GM12864 (cell line): ENCODE data around the gene KLK6.

Experiments
- DNase-seq: peaks from one replicate; pipeline ENCODE4 v3.0.0-alpha.2; 2011; ENCODE audit warnings: low read depth
- H3K4me3 ChIP-seq: 2 replicates; pipeline ENCODE4 v1.5.1; 2011; ENCODE audit warnings: mild to moderate bottlenecking, low read depth, low read length, control low read depth
- TF ChIP-seq, protein P1 (sequence below): IDR thresholded peaks from 2 replicates; pipeline ENCODE4 v1.5.1; 2011; ENCODE audit warnings: low read depth, mild to moderate bottlenecking, moderate library complexity, low read length, control low read depth, inconsistent platforms; ENCODE audit errors: missing control alignments

KLK6 gene

DNA sequence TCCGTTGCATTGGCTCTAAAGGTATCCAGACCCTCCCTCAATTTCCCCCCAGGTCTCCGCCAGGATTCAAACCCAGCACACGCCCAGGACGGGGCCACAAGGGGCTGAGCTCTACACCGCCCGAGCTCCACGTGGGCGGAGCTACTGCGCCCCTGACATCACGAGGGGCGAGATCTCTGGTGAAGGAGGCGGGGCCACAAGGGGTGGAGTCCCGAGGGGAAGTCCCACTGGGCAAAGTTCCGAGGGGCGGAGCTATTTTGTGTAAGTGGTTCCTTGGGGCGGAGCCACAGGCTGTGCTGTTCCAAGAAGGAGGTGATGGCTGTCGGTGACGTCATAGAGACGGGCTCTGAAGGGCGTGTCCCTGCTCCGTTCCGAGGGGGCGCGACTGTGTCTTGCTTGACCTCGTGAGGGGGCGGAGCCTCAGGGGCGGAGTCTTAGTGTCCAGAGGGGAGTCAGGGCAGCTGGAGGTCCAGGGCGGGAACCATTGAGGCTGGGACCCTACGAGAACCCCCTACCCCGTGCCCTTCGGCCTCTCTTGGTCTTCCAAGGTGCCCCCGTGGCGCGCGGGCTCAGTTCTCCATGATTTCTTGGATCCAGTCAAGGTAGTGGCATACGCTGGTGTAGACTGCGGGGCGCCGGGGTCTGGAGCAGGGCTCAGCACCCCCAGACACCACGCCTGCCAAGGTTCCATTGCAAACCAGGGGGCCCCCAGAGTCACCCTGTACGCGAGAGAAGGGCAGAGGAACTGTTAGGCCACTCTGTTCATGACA, 33.3 kb upstream of the KLK6 start:
- H3K4me3 ChIP-seq, result no peak overlapping the region

DNA sequence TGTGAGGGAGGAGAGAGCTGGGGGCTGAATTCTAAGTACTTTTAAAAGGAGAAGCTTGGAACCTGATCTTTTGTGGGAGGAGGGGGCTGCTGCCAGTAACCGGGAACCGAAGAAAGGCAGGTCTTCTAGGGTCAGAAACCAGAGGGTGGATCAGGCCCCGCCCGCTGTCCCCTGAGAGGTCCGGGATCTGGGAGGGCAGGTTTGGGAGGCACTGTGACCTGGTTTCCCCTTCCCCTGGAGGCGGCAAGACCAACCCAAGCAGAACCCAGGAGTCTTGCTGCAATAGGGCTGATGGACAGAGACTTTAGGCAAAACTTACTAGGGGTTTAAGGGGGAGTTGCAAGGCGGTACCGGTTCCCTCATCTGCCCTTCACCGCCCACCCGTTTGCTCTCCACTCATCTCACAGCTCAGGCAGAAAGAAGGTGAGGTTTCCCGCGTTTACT, 32.7 kb upstream of the KLK6 start:
- no peak overlapping the region for H3K4me3 ChIP-seq
- no peak for DNase-seq
- TF ChIP-seq, protein P1, sequence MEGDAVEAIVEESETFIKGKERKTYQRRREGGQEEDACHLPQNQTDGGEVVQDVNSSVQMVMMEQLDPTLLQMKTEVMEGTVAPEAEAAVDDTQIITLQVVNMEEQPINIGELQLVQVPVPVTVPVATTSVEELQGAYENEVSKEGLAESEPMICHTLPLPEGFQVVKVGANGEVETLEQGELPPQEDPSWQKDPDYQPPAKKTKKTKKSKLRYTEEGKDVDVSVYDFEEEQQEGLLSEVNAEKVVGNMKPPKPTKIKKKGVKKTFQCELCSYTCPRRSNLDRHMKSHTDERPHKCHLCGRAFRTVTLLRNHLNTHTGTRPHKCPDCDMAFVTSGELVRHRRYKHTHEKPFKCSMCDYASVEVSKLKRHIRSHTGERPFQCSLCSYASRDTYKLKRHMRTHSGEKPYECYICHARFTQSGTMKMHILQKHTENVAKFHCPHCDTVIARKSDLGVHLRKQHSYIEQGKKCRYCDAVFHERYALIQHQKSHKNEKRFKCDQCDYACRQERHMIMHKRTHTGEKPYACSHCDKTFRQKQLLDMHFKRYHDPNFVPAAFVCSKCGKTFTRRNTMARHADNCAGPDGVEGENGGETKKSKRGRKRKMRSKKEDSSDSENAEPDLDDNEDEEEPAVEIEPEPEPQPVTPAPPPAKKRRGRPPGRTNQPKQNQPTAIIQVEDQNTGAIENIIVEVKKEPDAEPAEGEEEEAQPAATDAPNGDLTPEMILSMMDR, result no peak

More for the DNA sequence above, 33.3 kb upstream of the KLK6 start:
- TF ChIP-seq, protein P1, result no peak
- DNase-seq, result no peak

DNA sequence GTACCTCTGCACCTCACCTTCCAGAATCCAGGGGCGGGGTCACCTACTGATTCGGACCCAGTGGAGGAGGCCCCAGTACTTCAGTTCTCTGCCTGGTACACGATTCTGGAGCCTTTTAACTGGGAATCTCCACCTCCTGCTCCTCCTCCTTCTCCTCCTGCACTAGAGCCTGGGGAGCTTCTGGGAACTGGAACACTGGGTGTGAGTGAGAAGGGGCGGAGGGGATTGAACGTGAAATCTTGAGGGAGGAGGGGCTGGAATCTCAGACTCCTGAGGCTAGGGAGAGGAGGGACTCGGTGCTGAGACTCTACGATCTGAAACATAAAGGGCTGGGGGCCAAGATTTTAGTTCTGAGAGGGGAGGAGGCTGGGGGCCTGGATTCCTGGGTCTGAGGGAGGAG, 32.1 kb upstream of the KLK6 start, which contains the start of gene KLK8:
KLK8 (minus strand) TSS at position 90 of the 400 bp plus-strand sequence. CDS start 437 bp downstream, outside the sequence.
- no peak within 1 kb of the TSS for H3K4me3 ChIP-seq
- TF ChIP-seq, protein P1, result no peak
- no peak for DNase-seq

DNA sequence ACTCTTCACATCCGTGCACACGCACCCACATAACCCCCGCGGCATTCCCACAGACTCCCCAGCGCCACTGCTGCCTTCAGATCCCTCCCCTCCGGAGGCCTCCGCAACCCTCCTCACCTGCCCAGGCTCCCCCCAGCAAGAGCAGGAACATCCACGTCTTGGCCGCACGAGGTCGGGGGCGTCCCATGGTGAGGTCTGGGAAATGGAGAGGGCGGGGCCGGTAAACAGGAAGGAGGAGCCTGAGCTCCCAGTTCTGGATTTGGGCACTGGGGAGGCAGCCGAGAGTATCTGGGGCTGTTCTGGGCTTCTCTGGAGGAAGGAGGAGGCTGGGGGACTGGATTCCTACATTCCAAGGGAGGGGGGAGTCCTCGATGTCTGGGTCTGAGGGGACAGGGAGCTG, 31.6 kb upstream of the KLK6 start:
- DNase-seq, result no peak
- TF ChIP-seq, protein P1, result no peak
- H3K4me3 ChIP-seq, result no peak overlapping the region

DNA sequence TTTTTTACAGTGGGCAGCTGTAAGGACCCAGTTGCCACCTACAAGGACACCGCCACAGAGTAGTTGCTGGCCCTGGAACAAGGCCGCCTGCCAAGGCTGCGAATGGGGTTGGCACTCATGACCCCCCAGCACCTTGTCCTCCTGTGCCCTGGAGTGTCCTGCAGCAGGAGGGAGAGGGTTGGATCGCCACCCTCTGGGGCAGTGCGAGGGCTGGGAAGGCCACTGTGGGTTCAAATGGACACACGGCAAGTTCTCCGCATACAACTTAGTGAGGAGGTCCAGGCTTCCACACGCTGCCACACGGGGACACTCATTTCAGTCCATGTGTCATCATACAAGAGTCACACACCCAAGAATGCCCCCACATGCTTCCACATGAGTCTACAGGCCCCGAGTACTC, 31.0 kb upstream of the KLK6 start:
- TF ChIP-seq, protein P1, result no peak
- DNase-seq, result no peak
- H3K4me3 ChIP-seq, result no peak overlapping the region

DNA sequence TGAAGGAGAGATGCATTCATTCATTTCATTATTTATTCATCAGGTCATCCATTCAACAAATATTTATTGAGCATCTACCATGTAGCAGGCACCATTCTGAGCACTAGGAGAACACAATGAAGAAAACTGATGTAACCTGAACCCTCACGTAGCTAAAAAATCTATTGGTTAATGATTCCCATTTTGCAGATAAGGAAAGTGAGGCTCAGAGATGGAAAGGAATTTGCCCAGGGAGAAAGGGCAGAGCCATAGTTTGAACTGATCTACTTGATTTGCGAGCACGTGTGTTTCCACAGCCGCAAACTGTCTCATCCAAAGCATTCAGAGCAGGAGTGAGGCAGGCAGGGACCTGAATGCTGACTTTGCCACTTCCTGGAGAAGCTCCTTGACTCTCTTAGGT, 29.3 kb upstream of the KLK6 start:
- TF ChIP-seq, protein P1, result no peak
- DNase-seq, result no peak

DNA sequence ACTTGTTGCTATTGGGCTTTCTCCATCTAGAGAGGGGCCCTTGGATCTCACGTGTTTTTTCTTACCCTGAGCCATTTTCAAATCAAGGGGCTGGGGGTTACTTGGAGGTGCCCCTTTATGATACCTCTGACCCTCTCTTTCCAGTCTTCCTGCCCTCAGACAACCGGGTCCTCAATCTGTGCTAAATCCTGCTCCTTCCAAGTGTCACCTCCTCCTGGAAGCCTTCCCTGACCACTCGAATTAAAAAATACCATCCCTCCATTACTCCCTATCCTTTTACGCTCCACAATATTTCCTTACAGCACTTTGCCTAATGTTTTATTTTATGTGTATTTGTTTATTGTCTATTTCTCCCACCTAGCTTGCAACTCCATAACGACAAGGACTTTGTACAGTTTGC, 28.7 kb upstream of the KLK6 start:
- no peak overlapping the region for H3K4me3 ChIP-seq
- no peak for DNase-seq
- TF ChIP-seq, protein P1, result no peak

More for the DNA sequence above, 29.3 kb upstream of the KLK6 start:
- no peak overlapping the region for H3K4me3 ChIP-seq
